Muscle of leg (tissue), 11 donors: Measurements from ENCODE around the gene BAIAP2. TPM values are rescaled to one million over a fixed set of nuclear protein-coding genes. Genes with fewer than 3 reads are reported as not detected.
A peak's percentile ranks its signal among the peaks of the same experiment; 100 is the strongest.
"Not testable (repeated sequence)": the region's sequence is repeated elsewhere in the genome, so short reads cannot be mapped to it uniquely, and the experiment has no call there.

Experiments
- DNase-seq: peaks from one replicate; pipeline ENCODE4 v3.0.0; 2013
- H3K27ac ChIP-seq: one replicate; pipeline ENCODE4 v1.5.1; 2013; ENCODE audit warnings: mild to moderate bottlenecking, low read length, control low read depth
- H3K27me3 ChIP-seq: one replicate; pipeline ENCODE4 v1.6.1; 2013; ENCODE audit warnings: low read length; ENCODE audit not compliant: control insufficient read depth, insufficient read depth
- H3K36me3 ChIP-seq: one replicate; pipeline ENCODE4 v1.6.1; 2013; ENCODE audit warnings: low read length; ENCODE audit not compliant: control insufficient read depth, insufficient read depth
- H3K4me1 ChIP-seq: one replicate; pipeline ENCODE4 v1.6.1; 2013; ENCODE audit warnings: low read length; ENCODE audit not compliant: control insufficient read depth, insufficient read depth
- H3K4me3 ChIP-seq: one replicate; pipeline ENCODE4 v1.5.1; 2013; ENCODE audit warnings: low read length, control low read depth
- H3K9me3 ChIP-seq: replicated peaks from 2 replicates; pipeline ENCODE4 v1.6.1; 2013; ENCODE audit warnings: low read depth, low read length; ENCODE audit not compliant: control insufficient read depth
- WGBS: methylation state at CpG from one replicate; pipeline ENCODE4 v1.1.5; 2013; ENCODE audit warnings: missing lambda C conversion rate; ENCODE audit not compliant: insufficient coverage; 5-methylcytosine and 5-hydroxymethylcytosine counted together
- polyA plus RNA-seq, 8 donors: library from polyadenylated mRNA; unstranded; fragments of 120-200 nt; gene quantifications; one replicate each; pipeline versions ENCODE4 v1.2.1 to v1.2.3, GENCODE V29; 2013; ENCODE audit warnings: inconsistent platforms in 1 of 8, low replicate concordance in 1 of 8; ENCODE audit not compliant: insufficient read length in 8 of 8, insufficient read depth in 1 of 8
- total RNA-seq: library from RNA; stranded (reverse); fragments of 120-200 nt; gene quantifications from one replicate; pipeline ENCODE4 v1.2.4, GENCODE V29; 2013

BAIAP2 gene
- total and polyA plus RNA-seq, 9 donors = 11.6 to 24.7 (median 17.1) TPM

- H3K36me3 ChIP-seq = no peaks in the 10 kb centered on the region
- no peaks in the 10 kb centered on the region for H3K27me3 ChIP-seq
- H3K9me3 ChIP-seq = no peaks in the 10 kb centered on the region
- DNase-seq = no peak
- H3K4me1 ChIP-seq = peaks cover 17% of the 10 kb centered on the region
- H3K27ac ChIP-seq = no peak overlapping the region
- 92% methylated on average over 34 of the region's 37 CpGs for WGBS
- no peak overlapping the region for H3K4me3 ChIP-seq
Measured at GRCh38 chr17:81140695-81141094, 105.7 kb downstream of the BAIAP2 start.

- WGBS = 24% methylated on average over 22 of the region's 25 CpGs
- Histone ChIP-seq H3K9me3 (no peaks in the 10 kb centered on the region), H3K36me3 (no peaks in the 10 kb centered on the region), H3K27ac (no peak overlapping the region), H3K27me3 (no peaks in the 10 kb centered on the region), H3K4me3 (no peak overlapping the region), H3K4me1 (peaks cover 13% of the 10 kb centered on the region)
- DNase-seq = peak; percentile 90
Measured at GRCh38 chr17:81142301-81143199, 107.6 kb downstream of the BAIAP2 start.

GRCh38 chr17:81143200-81143527, 108.2 kb downstream of the BAIAP2 start:
- DNase-seq = no peak
- 30% methylated on average over 10 of the region's 11 CpGs for WGBS
- Histone ChIP-seq H3K27ac (no peak overlapping the region), H3K4me1 (peaks cover 13% of the 10 kb centered on the region), H3K4me3 (no peak overlapping the region), H3K36me3 (no peaks in the 10 kb centered on the region), H3K27me3 (no peaks in the 10 kb centered on the region), H3K9me3 (no peaks in the 10 kb centered on the region)

GRCh38 chr17:81143717-81144422, 108.9 kb downstream of the BAIAP2 start:
- H3K4me1 ChIP-seq = peaks cover 13% of the 10 kb centered on the region
- no peaks in the 10 kb centered on the region for H3K9me3 ChIP-seq
- no peaks in the 10 kb centered on the region for H3K27me3 ChIP-seq
- 86% methylated on average over 13 of the region's 17 CpGs for WGBS
- H3K4me3 ChIP-seq = no peak overlapping the region
- H3K27ac ChIP-seq = no peak overlapping the region
- DNase-seq = no peak
- no peaks in the 10 kb centered on the region for H3K36me3 ChIP-seq

GRCh38 chr17:81144423-81144781, 109.5 kb downstream of the BAIAP2 start:
- Histone ChIP-seq H3K27ac (no peak overlapping the region), H3K9me3 (no peaks in the 10 kb centered on the region), H3K4me3 (no peak overlapping the region), H3K36me3 (no peaks in the 10 kb centered on the region), H3K27me3 (peaks cover under 1% of the 10 kb centered on the region), H3K4me1 (peaks cover 13% of the 10 kb centered on the region)
- no peak for DNase-seq
- 76% methylated on average over 13 of the region's 14 CpGs for WGBS

- H3K36me3 ChIP-seq, DNase-seq, H3K27me3 ChIP-seq, H3K4me3 ChIP-seq, H3K27ac ChIP-seq, H3K9me3 ChIP-seq: not testable (repeated sequence)
- WGBS = 80% methylated on average over 1 of the region's 10 CpGs
- peaks cover 13% of the 10 kb centered on the region for H3K4me1 ChIP-seq
Measured at GRCh38 chr17:81146208-81146607, 111.3 kb downstream of the BAIAP2 start.

GRCh38 chr17:81147701-81148100, 112.8 kb downstream of the BAIAP2 start:
- Histone ChIP-seq H3K36me3 (no peaks in the 10 kb centered on the region), H3K27me3 (peaks cover 2% of the 10 kb centered on the region), H3K4me1 (peaks cover 9% of the 10 kb centered on the region), H3K27ac (no peak overlapping the region), H3K9me3 (no peaks in the 10 kb centered on the region), H3K4me3 (no peak overlapping the region)
- 66% methylated on average over 6 of the region's 10 CpGs for WGBS
- DNase-seq = no peak

GRCh38 chr17:81148571-81148970, 113.6 kb downstream of the BAIAP2 start:
- H3K27ac ChIP-seq = no peak overlapping the region
- 89% methylated on average over 11 of the region's 15 CpGs for WGBS
- no peak for DNase-seq

GRCh38 chr17:81148986-81149533, 114.1 kb downstream of the BAIAP2 start:
- WGBS = 66% methylated on average over 13 of the region's 14 CpGs
- Histone ChIP-seq H3K27ac (no peak overlapping the region), H3K4me3 (no peak overlapping the region), H3K9me3 (no peaks in the 10 kb centered on the region), H3K27me3 (peaks cover 2% of the 10 kb centered on the region), H3K4me1 (peaks cover 6% of the 10 kb centered on the region), H3K36me3 (no peaks in the 10 kb centered on the region)
- DNase-seq = no peak

More at GRCh38 chr17:81148571-81148970, 113.6 kb downstream of the BAIAP2 start:
- Histone ChIP-seq H3K27me3 (peaks cover 2% of the 10 kb centered on the region), H3K4me1 (peaks cover 4% of the 10 kb centered on the region), H3K9me3 (no peaks in the 10 kb centered on the region), H3K36me3 (no peaks in the 10 kb centered on the region), H3K4me3 (no peak overlapping the region)

- Histone ChIP-seq H3K9me3 (no peaks in the 10 kb centered on the region), H3K4me3 (no peak overlapping the region), H3K27ac (no peak overlapping the region), H3K36me3 (no peaks in the 10 kb centered on the region), H3K27me3 (peaks cover 2% of the 10 kb centered on the region), H3K4me1 (peaks cover 6% of the 10 kb centered on the region)
- DNase-seq = no peak
- 78% methylated on average over 11 of the region's 14 CpGs for WGBS
Measured at GRCh38 chr17:81150377-81151077, 115.6 kb downstream of the BAIAP2 start.
